Stomach (tissue), 4 donors: ENCODE data around the gene EFNA3.

Experiments used
- CTCF ChIP-seq, 7 experiments: fragments of 450-650 bp in 4 of 7; fragments of 200-600 bp in 3 of 7; sonication (generic) in 3 of 7; IDR thresholded peaks; one replicate each; pipeline ENCODE4 v1.5.1; 2016 to 2019; ENCODE audit warnings: antibody characterized with exemption in 7 of 7, control low read depth in 2 of 7, mild to moderate bottlenecking in 1 of 7
- EP300 ChIP-seq: sonication (generic); formaldehyde crosslinking; IDR thresholded peaks from one replicate; pipeline ENCODE4 v1.6.1; 2017; ENCODE audit warnings: antibody characterized with exemption
- POLR2A ChIP-seq, 4 donors: fragments of 450-650 bp; IDR thresholded peaks; one replicate each; pipeline ENCODE4 v1.6.1; 2016; ENCODE audit warnings: antibody characterized with exemption in 4 of 4, control low read depth in 2 of 4, mild to moderate bottlenecking in 1 of 4, moderate library complexity in 1 of 4

GRCh38 chr1:155107309-155108264 is 28.9 kb downstream of the EFNA3 start:
- no peak for TF ChIP-seq CTCF (IDR thresholded peaks at IDR 0.05)
- no peak for TF ChIP-seq POLR2A (IDR thresholded peaks at IDR 0.05)
- TF ChIP-seq EP300: no peak
